Stomach (tissue), 9 donors: Measurements from ENCODE around the gene TCF3. TPM values are rescaled to one million over a fixed set of nuclear protein-coding genes. Genes with fewer than 3 reads are reported as not detected.
"Not testable (repeated sequence)": the region's sequence is repeated elsewhere in the genome, so short reads cannot be mapped to it uniquely, and the experiment has no call there.

Source experiments
- DNase-seq, 2 donors: peaks; one replicate each; pipeline versions ENCODE4 v3.0.0 to v3.0.0-alpha.2; 2013 to 2019
- H3K27ac ChIP-seq, 5 donors: fragments of 200-600 bp in 4 of 5; sonication (generic) in 4 of 5; one replicate each; pipeline ENCODE4 v1.5.1; 2013 to 2019; ENCODE audit warnings: mild to moderate bottlenecking in 1 of 5, moderate library complexity in 1 of 5
- H3K27me3 ChIP-seq, 3 donors: fragments of 200-600 bp; sonication (generic); one replicate each; pipeline ENCODE4 v1.5.1; 2017 to 2019; ENCODE audit warnings: mixed run types in 1 of 3
- H3K36me3 ChIP-seq, 4 donors: fragments of 200-600 bp; sonication (generic); 1 replicate in 3 of 4; 2 replicates in 1 of 4; pipeline ENCODE4 v1.5.1; 2016 to 2019
- H3K4me1 ChIP-seq, 4 donors: fragments of 200-600 bp; sonication (generic); one replicate each; pipeline ENCODE4 v1.5.1; 2016 to 2019
- H3K4me3 ChIP-seq, 4 donors: fragments of 200-600 bp; sonication (generic) in 3 of 4; one replicate each; pipeline ENCODE4 v1.5.1; 2016 to 2019; ENCODE audit warnings: mild to moderate bottlenecking in 1 of 4
- H3K9me3 ChIP-seq, 4 donors: fragments of 200-600 bp; sonication (generic); one replicate each; pipeline ENCODE4 v1.5.1; 2016 to 2019
- EP300 ChIP-seq: sonication (generic); formaldehyde crosslinking; IDR thresholded peaks from one replicate; pipeline ENCODE4 v1.6.1; 2017; ENCODE audit warnings: antibody characterized with exemption
- POLR2A ChIP-seq, 4 donors: fragments of 450-650 bp; IDR thresholded peaks; one replicate each; pipeline ENCODE4 v1.6.1; 2016; ENCODE audit warnings: antibody characterized with exemption in 4 of 4, control low read depth in 2 of 4, mild to moderate bottlenecking in 1 of 4, moderate library complexity in 1 of 4
- POLR2AphosphoS5 ChIP-seq, 3 donors: sonication (generic); formaldehyde crosslinking; IDR thresholded peaks; one replicate each; pipeline ENCODE4 v1.6.1; 2016; ENCODE audit warnings: antibody characterized with exemption in 3 of 3
- WGBS, 5 donors: extraction: QIAGEN DNeasy Blood & Tissue Kit in 3 of 5; methylation state at CpG; one replicate each; pipeline versions ENCODE4 v1.1.5 to v1.1.7; 2013 to 2018; 5-methylcytosine and 5-hydroxymethylcytosine counted together
- intact Hi-C: fragments of 100-400 bp; cut with DNase I; formaldehyde crosslinking; loops from one replicate; pipeline ENCODE4 v1.15.1; 2023; ENCODE audit warnings: low total_unique reads
- polyA plus RNA-seq, 3 donors: library from polyadenylated mRNA; stranded (reverse); fragments of 200-250 nt; gene quantifications; one replicate each; pipeline ENCODE4 v1.2.3, GENCODE V29; 2013
- total RNA-seq, 5 donors: library from RNA; depleted of rRNA; stranded (reverse); fragments of >200 nt; gene quantifications; one replicate each; pipeline versions ENCODE4 v1.1.0 to v1.2.3, GENCODE V29; 2014 to 2016
- TF ChIP-seq, protein P1 (sequence below), 7 experiments: fragments of 450-650 bp in 4 of 7; fragments of 200-600 bp in 3 of 7; sonication (generic) in 3 of 7; IDR thresholded peaks; one replicate each; pipeline ENCODE4 v1.5.1; 2016 to 2019; ENCODE audit warnings: antibody characterized with exemption in 7 of 7, control low read depth in 2 of 7, mild to moderate bottlenecking in 1 of 7
- donor health status: healthy with polysubstance abuse.
- donor health status: Bipolar disorder and iron deficiency.
- donor health status: healthy.

TCF3 gene
- total and polyA plus RNA-seq, 8 donors, result 12.8 to 90.2 (median 34.1) TPM

DNA sequence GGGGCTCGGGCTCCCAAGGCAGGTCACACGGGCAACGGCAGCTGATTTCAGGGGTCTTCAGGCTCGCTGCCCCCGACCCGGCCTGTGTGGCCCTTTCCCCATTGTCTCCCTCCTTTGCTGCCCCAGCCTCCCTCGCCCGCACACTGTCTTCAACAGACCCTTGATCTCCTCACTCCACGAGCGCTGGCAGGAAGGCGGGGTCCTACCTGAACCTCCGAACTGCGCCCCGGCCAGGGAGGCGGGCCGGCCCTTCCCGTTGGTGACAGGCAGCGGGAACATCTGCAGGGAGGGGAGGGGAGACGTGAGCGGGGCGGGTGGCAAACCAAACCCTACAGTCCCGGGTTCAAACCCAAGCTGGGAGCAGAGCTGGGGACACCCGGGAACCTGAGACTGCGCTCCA is 6.3 kb downstream of the TCF3 start:
- H3K4me1 ChIP-seq, result peaks cover 9 to 21% (median 14%) of the 10 kb centered on the region in 4 donors
- intact Hi-C loops, result loop anchor here (5.0 kb wide), 1 partner anchor 34 kb away; no protein-coding TSS in a partner anchor
- WGBS, 5 donors, result 86 to 91% (median 90%) methylated on average over 22 to 24 of the region's 24 CpGs
- H3K27me3 ChIP-seq, result no peaks in the 10 kb centered on the region
- no peak overlapping the region for H3K27ac ChIP-seq
- TF ChIP-seq POLR2AphosphoS5 (IDR thresholded peaks at IDR 0.05), result no peak
- no peak for TF ChIP-seq POLR2A (IDR thresholded peaks at IDR 0.05)
- TF ChIP-seq EP300, result no peak
- TF ChIP-seq, protein P1, sequence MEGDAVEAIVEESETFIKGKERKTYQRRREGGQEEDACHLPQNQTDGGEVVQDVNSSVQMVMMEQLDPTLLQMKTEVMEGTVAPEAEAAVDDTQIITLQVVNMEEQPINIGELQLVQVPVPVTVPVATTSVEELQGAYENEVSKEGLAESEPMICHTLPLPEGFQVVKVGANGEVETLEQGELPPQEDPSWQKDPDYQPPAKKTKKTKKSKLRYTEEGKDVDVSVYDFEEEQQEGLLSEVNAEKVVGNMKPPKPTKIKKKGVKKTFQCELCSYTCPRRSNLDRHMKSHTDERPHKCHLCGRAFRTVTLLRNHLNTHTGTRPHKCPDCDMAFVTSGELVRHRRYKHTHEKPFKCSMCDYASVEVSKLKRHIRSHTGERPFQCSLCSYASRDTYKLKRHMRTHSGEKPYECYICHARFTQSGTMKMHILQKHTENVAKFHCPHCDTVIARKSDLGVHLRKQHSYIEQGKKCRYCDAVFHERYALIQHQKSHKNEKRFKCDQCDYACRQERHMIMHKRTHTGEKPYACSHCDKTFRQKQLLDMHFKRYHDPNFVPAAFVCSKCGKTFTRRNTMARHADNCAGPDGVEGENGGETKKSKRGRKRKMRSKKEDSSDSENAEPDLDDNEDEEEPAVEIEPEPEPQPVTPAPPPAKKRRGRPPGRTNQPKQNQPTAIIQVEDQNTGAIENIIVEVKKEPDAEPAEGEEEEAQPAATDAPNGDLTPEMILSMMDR (IDR thresholded peaks at IDR 0.05), result no peak
- DNase-seq, result no peak
- H3K4me3 ChIP-seq, result no peak overlapping the region
- H3K9me3 ChIP-seq, result no peaks in the 10 kb centered on the region
- H3K36me3 ChIP-seq, result peaks cover 14 to 87% (median 79%) of the 10 kb centered on the region in 4 donors

DNA sequence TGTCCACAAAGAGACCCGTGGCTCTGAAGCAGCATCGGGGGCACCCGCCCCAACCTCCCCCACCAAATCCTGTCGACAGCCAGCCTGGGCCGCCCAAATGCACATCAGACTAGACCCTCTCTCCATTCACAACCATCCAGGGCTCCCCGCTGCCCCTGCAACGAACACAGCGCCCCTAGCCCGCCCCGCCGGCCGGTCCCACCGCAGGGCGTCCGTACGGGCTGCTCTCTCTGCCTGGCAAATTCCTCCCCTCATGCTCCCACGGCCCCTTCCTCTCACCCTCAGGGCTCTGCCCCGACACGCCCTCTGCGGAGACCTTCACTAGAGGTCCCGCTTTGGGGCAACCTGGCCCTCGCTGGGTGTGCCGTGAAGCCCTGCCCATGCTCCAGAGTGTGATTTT is 7.1 kb downstream of the TCF3 start:
- Histone ChIP-seq H3K27ac (no peak overlapping the region), H3K4me3 (no peak overlapping the region), H3K4me1 (peaks cover under 1 to 12% (median 6%) of the 10 kb centered on the region in 4 donors), H3K9me3 (no peaks in the 10 kb centered on the region), H3K27me3 (no peaks in the 10 kb centered on the region), H3K36me3 (peaks cover 14 to 94% (median 84%) of the 10 kb centered on the region in 4 donors)
- TF ChIP-seq POLR2AphosphoS5 (IDR thresholded peaks at IDR 0.05) (no peak), POLR2A (IDR thresholded peaks at IDR 0.05) (no peak), EP300 (no peak)
- TF ChIP-seq, protein P1 (IDR thresholded peaks at IDR 0.05), result no peak
- intact Hi-C loops, result loop anchor here (5.0 kb wide), 1 partner anchor 33 kb away; no protein-coding TSS in a partner anchor
- no peak for DNase-seq
- WGBS, 5 donors, result 93 to 97% (median 94%) methylated on average over 18 to 23 of the region's 23 CpGs

DNA sequence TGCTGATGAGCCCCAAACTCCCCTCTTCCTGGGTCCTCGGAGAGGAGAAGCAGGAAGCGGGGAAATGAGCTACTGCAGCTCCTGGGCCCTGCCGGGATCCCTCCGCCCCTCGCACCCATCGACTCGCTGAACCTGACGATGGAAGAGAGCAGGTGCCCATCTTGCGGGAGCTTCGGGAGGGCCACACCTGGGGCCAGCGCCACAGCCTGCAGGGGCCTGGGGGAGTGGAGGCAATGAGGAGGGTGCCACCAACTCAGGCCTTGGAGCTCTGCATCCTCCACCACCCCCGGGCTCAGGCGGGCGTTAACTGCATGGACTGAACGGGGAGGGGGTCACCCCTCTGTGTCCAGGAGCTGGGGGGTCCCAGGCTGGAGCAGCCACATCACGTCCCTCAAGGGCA is 8.3 kb downstream of the TCF3 start:
- DNase-seq, result no peak
- no peaks in the 10 kb centered on the region for H3K27me3 ChIP-seq
- peaks cover 14 to 98% (median 89%) of the 10 kb centered on the region in 4 donors for H3K36me3 ChIP-seq
- H3K27ac ChIP-seq, result no peak overlapping the region
- H3K9me3 ChIP-seq, result no peaks in the 10 kb centered on the region
- WGBS, 5 donors, result 93 to 96% (median 93%) methylated on average over 10 to 16 of the region's 16 CpGs
- no peak for TF ChIP-seq POLR2A (IDR thresholded peaks at IDR 0.05)
- H3K4me3 ChIP-seq, result no peak overlapping the region
- H3K4me1 ChIP-seq, result peaks cover 0 to under 1% (median 0%) of the 10 kb centered on the region in 4 donors
- intact Hi-C loops, result no loop called here

DNA sequence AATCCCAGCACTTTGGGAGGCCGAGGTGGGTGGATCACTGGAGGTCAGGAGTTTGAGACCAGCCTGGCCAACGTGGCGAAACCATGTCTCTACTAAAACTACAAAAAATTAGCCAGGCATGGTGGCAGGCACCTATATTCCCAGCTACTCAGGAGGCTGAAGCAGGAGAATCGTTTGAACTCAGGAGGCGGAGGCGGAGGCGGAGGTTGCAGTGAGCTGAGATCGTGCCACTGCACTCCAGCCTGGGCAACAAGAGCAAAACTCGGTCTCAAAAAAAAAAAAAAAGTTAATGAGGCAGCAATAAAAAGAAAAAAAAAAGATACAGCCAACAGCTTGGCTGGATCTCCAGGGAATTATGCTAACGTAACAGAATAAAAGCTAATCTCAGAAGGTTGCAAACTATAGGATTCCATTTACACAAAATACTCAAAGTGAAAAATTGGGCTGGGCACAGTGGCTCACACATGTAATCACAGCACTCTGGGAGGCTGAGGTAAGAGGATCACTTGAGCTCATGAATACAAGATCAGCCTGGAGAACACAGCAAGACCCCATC is 11.4 kb downstream of the TCF3 start:
- intact Hi-C loops, result not testable (repeated sequence)
- peaks cover 12 to 98% (median 92%) of the 10 kb centered on the region in 4 donors for H3K36me3 ChIP-seq
- 88 to 94% (median 91%) methylated on average over 10 of the region's 10 CpGs for WGBS, 5 donors

DNA sequence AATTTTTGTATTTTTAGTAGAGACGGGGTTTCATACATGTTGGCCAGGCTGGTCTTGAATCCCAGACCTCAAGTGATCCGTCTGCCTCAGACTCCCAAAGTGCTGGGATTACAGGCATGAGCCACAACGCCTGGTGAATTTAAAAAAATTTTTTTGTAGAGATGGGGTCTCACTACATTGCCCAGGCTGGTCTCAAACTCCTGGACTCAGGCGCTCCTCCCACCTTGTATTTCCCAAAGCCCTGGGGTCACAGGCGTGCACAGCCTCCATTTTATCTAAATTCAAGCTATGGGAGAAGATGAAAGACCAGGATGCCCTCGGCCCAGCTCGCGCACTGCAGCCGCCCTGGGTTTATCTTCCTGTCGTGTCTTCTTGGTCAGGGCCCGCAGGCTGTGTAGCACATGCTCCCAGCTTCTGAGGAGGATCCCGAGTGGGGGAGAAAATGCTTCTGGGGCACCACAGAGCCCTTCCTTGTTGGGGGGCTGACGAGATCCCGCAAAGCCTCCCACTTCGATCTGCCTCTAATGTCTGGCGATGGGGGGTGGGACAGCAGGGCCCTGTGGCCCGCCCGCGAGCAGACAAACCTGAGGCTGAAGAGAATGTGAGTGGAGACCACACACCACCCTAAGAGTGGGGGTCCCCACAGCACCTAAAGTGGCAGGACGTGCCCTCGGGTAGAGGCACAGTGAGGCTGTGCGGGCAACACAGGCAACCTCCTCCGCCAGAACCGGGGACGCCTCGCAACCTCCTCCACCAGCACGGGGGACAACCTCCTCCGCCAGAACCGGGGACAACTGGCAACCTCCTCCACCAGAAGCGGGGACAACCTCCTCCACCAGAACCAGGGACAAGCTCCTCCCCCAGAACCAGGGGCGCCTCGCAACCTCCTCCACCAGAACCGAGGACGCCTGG is 15.8 kb downstream of the TCF3 start:
- peaks cover 0 to 13% (median 6%) of the 10 kb centered on the region in 4 donors for H3K4me1 ChIP-seq
- 95 to 97% (median 96%) methylated on average over 28 to 34 of the region's 34 CpGs for WGBS, 5 donors
- TF ChIP-seq EP300 (no peak), POLR2AphosphoS5 (IDR thresholded peaks at IDR 0.05) (no peak), POLR2A (IDR thresholded peaks at IDR 0.05) (no peak)
- TF ChIP-seq, protein P1 (IDR thresholded peaks at IDR 0.05), result no peak

More for the DNA sequence above, 11.4 kb downstream of the TCF3 start:
- not testable (repeated sequence) for H3K4me1 ChIP-seq, H3K27ac ChIP-seq, H3K9me3 ChIP-seq, H3K4me3 ChIP-seq, DNase-seq, H3K27me3 ChIP-seq

More for the DNA sequence above, 15.8 kb downstream of the TCF3 start:
- intact Hi-C loops, result no loop called here
- no peak overlapping the region for H3K27ac ChIP-seq
- H3K27me3 ChIP-seq, result no peaks in the 10 kb centered on the region
- no peak overlapping the region for H3K4me3 ChIP-seq
- no peak for DNase-seq
- H3K9me3 ChIP-seq, result peaks cover 0 to 5% (median 0%) of the 10 kb centered on the region in 4 donors
- H3K36me3 ChIP-seq, result peaks cover 19 to 90% (median 80%) of the 10 kb centered on the region in 4 donors
